ENCODE measurements around the gene OR10H3. TPM values are rescaled to one million over a fixed set of nuclear protein-coding genes. Genes with fewer than 3 reads are reported as not detected.
"Not testable (repeated sequence)": the region's sequence is repeated elsewhere in the genome, so short reads cannot be mapped to it uniquely, and the experiment has no call there.

OR10H3 gene
- total and polyA plus RNA-seq, 2 donors (not counting 1 experiment from before 2014, with no cell fraction given), result not detected

- no peak overlapping the region for H3K4me2 ChIP-seq (replicated peaks; ENCODE audit: low read depth, low read length, poor library complexity, severe bottlenecking)
- H3K4me3 Mint-ChIP-seq, result no peak overlapping the region
- H3K9ac ChIP-seq (ENCODE audit: low read length), result no peak overlapping the region
- POLR2A ChIA-PET, result no interaction called here
- intact Hi-C loops (cut with micrococcal nuclease), result no loop called here
- H3K36me3 ChIP-seq (replicated peaks in 1 of 2; ENCODE audit: control extremely low read depth in 1 of 2, control insufficient read depth in 1 of 2, extremely low read depth in 1 of 2, insufficient read depth in 2 of 2, low read length in 1 of 2), result no peaks in the 10 kb centered on the region
- no peaks in the 10 kb centered on the region for H3K79me2 ChIP-seq (ENCODE audit: control insufficient read depth, insufficient read depth, low read length)
- no peaks in the 10 kb centered on the region for H3K9me3 Mint-ChIP-seq (ENCODE audit: insufficient read depth)
- no peaks in the 10 kb centered on the region for H4K20me1 ChIP-seq (ENCODE audit: control insufficient read depth, insufficient read depth, low read length, poor library complexity, severe bottlenecking)
- no peaks in the 10 kb centered on the region for H3K4me1 Mint-ChIP-seq
- H3K27me3 ChIP-seq (replicated peaks in 1 of 4; ENCODE audit: control extremely low read depth in 1 of 4, control insufficient read depth in 3 of 4, insufficient read depth in 4 of 4, low read length in 3 of 4), result peaks cover 0 to 6% (median 4%) of the 10 kb centered on the region in 4 experiments
- no peak for ATAC-seq (ENCODE audit: low read depth)
- DNase-seq, result no peak
- no peaks in the 10 kb centered on the region for H3K4me1 ChIP-seq (ENCODE audit: control insufficient read depth in 2 of 2, insufficient read depth in 2 of 2, low read length in 2 of 2)
- peaks cover 47% of the 10 kb centered on the region for H3K27me3 Mint-ChIP-seq
- WGBS (ENCODE audit: insufficient coverage), result 45% methylated on average over 6 of the region's 6 CpGs
- no peak for TF ChIP-seq EZH2 (IDR thresholded peaks at IDR 0.05; ENCODE audit: borderline replicate concordance, insufficient read depth, low read depth, low read length, poor library complexity, severe bottlenecking)
- TF ChIP-seq, protein P1, sequence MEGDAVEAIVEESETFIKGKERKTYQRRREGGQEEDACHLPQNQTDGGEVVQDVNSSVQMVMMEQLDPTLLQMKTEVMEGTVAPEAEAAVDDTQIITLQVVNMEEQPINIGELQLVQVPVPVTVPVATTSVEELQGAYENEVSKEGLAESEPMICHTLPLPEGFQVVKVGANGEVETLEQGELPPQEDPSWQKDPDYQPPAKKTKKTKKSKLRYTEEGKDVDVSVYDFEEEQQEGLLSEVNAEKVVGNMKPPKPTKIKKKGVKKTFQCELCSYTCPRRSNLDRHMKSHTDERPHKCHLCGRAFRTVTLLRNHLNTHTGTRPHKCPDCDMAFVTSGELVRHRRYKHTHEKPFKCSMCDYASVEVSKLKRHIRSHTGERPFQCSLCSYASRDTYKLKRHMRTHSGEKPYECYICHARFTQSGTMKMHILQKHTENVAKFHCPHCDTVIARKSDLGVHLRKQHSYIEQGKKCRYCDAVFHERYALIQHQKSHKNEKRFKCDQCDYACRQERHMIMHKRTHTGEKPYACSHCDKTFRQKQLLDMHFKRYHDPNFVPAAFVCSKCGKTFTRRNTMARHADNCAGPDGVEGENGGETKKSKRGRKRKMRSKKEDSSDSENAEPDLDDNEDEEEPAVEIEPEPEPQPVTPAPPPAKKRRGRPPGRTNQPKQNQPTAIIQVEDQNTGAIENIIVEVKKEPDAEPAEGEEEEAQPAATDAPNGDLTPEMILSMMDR (IDR thresholded peaks at IDR 0.05), result no peak
- peaks cover 0 to 11% (median 0%) of the 10 kb centered on the region in 3 donors for H3K9me3 ChIP-seq (ENCODE audit: control extremely low read depth in 1 of 3, control insufficient read depth in 2 of 3, insufficient read depth in 1 of 3, low read length in 2 of 3)
- H3K27ac ChIP-seq (ENCODE audit: low read length in 2 of 2), result no peak overlapping the region
- CTCF ChIA-PET, result no interaction called here
- H3K27ac Mint-ChIP-seq, result no peak overlapping the region
- no peak overlapping the region for H3K4me3 ChIP-seq (ENCODE audit: control extremely low read depth in 1 of 5, extremely low read depth in 1 of 5, insufficient read depth in 1 of 5, low read depth in 2 of 5, low read length in 4 of 5)
- no peak overlapping the region for H2AFZ ChIP-seq (ENCODE audit: insufficient read depth, low read depth, low read length, poor library complexity, severe bottlenecking)
Observed at GRCh38 chr19:15769586-15769985, 31.8 kb downstream of the OR10H3 start.

- peaks cover 0 to 15% (median 2%) of the 10 kb centered on the region in 4 experiments for H3K27me3 ChIP-seq (replicated peaks in 1 of 4; ENCODE audit: control extremely low read depth in 1 of 4, control insufficient read depth in 3 of 4, insufficient read depth in 4 of 4, low read length in 3 of 4)
- H3K4me3 Mint-ChIP-seq; H3K9ac ChIP-seq (ENCODE audit: low read length); H3K27ac ChIP-seq (ENCODE audit: low read length in 2 of 2); H3K4me3 ChIP-seq (ENCODE audit: control extremely low read depth in 1 of 5, extremely low read depth in 1 of 5, insufficient read depth in 1 of 5, low read depth in 2 of 5, low read length in 4 of 5); H3K4me1 Mint-ChIP-seq; H2AFZ ChIP-seq (ENCODE audit: insufficient read depth, low read depth, low read length, poor library complexity, severe bottlenecking); H3K27ac Mint-ChIP-seq; H3K9me3 ChIP-seq (ENCODE audit: control extremely low read depth in 1 of 3, control insufficient read depth in 2 of 3, insufficient read depth in 1 of 3, low read length in 2 of 3); DNase-seq; H3K4me1 ChIP-seq (ENCODE audit: control insufficient read depth in 2 of 2, insufficient read depth in 2 of 2, low read length in 2 of 2); H3K79me2 ChIP-seq (ENCODE audit: control insufficient read depth, insufficient read depth, low read length); POLR2A ChIA-PET; intact Hi-C loops (cut with micrococcal nuclease); H4K20me1 ChIP-seq (ENCODE audit: control insufficient read depth, insufficient read depth, low read length, poor library complexity, severe bottlenecking); H3K36me3 ChIP-seq (replicated peaks in 1 of 2; ENCODE audit: control extremely low read depth in 1 of 2, control insufficient read depth in 1 of 2, extremely low read depth in 1 of 2, insufficient read depth in 2 of 2, low read length in 1 of 2); H3K9me3 Mint-ChIP-seq (ENCODE audit: insufficient read depth); ATAC-seq (ENCODE audit: low read depth); CTCF ChIA-PET; H3K4me2 ChIP-seq (replicated peaks; ENCODE audit: low read depth, low read length, poor library complexity, severe bottlenecking): not testable (repeated sequence)
- H3K27me3 Mint-ChIP-seq, result peaks cover 62% of the 10 kb centered on the region
- WGBS (ENCODE audit: insufficient coverage), result no CpG with 5 or more reads among the region's 3 CpGs
Observed at GRCh38 chr19:15774159-15774558, 36.4 kb downstream of the OR10H3 start.
